GDM1 (cell line): Measurements from ENCODE around the gene OR10G3.

Experiments used
- DNase-seq: peaks from one replicate; lab custom pipeline; 2025; lab: John Stamatoyannopoulos, UW

The OR10G3 gene

DNA sequence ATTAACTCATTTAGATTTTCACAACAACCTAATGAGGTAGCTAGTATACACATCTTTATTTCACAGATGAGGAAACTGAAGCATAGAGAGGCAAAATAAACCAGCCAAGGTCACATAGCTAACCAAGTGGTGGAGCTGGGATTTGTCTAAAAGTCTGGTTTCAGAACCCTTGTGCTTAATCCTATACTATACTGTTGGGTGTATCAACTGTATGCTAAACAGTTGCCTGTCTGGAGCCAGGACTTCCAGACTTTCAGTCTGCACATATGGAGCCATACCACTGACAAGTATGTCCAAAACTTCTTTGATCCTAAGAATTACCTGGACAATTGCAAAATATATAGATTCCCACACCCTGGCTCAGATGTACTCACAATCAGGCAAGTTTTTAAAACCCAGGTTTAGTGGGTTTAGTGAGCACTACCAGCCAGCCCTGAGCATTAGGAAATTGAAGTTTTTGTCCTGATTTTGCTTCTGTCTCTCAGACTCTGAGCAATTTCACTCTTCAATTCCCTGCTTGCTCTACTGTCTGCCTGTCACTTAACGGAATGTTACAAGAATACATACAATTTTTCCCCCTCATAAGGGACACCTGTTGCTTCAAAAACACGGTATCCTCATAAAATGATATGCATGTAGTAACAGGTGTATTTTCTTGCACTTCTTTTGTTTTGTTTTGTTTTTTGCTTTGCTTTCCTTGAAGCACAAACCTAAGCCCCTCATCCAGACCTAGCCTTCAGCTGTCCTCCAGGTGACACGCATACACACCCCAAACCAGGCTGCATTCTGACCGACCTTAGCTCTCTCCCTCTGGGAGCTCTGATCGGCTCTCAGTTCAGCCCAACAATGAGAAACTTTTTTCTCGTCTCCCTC is 44.1 kb downstream of the OR10G3 start:
- no peak for DNase-seq

DNA sequence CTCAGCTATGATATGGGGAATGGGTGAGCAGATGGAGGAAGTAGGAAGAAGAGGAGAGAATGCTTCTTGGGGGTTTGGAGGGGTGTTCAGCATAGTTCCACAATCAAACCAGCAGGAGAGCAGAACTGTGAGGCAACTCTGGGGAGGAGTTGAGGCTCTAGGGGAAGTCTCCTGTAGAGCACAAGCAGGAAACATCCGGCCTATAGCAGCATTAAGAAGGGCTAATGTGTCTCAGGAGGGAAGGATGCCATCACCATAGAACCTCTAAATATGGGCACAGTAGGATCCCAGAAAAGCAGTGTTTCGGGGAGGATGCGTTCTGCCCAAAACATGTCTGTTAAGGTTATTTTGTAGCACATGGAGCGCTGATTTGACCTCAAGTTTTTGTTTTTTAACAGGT is 45.3 kb downstream of the OR10G3 start:
- no peak for DNase-seq

DNA sequence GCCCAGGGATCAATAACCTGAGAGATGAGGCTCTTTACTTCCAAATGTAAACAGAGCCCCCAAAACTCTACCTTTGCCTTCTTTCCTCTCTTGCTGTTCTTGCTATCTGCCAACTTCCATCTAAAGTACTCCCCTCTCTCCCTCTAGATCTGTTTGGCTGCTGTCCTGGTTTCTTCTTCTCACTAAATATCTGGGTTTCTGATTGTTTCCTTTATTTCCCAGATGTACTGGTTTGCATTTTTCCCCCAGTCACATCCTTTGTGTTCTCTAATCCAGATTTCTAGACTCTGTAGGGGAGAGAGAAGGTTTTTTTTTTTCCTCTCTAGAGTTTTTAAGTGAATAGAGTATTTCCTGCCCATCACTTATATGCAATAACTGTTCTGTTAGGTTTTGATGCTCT is 46.6 kb downstream of the OR10G3 start:
- DNase-seq, result no peak

DNA sequence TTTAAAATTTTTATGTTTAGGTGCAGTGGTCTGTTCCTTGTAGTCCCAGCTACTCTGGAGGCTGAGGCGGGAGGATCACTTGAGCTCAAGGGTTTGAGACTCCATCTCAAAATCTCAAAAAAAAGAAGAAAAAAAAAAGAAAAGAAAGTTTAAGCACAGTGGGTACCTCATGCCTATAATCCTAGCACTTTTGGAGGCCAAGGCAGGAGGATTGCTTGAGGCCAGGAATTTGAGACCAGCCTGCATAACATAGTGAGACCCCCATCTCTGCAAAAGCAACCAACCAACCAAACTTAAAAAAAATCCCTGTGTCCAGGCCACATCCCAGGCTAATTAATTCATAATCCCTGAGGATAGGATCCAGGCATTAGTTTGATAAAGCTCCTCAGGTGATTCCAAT is 50.4 kb downstream of the OR10G3 start:
- no peak for DNase-seq

DNA sequence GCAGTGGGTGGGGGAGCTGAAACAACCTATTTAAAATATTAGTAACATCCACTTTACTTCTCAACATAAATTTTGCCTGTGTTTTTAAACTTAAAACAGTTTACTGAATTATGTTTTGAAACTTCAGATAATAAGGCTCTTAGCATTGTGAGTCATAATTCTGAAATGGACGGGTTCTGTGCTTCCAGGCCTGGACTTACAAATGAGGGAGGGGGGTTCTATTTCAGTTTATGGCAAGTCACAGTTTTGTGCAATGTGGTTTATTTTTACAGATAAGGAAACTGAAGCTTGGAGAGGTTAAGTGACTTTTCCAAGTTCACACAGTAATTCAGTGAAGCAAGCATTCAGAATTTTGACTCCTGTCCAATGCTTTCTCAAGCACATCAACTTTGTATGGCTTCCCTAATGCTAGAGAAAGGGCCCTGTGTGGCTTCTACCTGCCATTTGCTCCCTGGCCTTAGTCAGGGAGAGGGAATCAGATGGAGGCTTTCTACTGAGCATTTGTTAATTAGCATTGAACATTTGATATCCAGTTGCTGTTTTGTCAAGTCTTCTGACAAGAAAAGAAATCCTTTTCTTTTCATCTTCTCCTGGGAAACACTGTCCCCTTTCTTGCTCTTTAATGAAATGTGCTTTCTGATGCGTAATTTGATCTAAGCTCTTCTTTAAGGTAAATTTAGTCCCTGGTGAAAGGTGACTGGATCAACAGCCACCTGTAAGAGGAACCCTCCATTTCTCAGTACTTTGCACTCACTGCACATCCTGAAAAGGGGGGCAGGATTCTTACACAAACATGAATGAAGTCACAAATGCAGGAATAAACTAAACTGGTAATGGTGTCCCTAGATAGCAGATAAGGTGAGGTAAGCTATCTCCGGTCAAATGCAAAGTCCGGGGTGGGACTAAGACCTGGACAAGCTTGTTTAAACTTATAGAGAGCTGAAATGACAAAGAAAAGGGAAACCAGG is 51.2 kb downstream of the OR10G3 start:
- no peak for DNase-seq

DNA sequence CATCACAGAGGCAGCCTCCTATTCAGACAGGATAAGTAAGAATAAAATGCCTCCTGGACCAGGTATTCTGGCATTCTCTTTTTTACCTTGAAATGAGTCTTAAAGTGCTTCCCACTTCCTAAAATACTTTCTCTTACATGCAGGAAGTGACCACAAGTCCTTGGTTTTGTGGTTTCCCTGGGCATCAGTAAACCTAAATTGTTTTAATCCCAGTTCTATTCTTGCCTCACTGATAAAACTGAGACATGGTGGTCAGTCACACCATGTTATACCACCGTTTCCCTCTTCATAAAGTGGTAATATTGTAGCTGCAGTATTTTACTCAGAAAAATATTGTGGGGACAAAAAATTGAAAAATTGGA is 52.6 kb downstream of the OR10G3 start:
- no peak for DNase-seq

DNA sequence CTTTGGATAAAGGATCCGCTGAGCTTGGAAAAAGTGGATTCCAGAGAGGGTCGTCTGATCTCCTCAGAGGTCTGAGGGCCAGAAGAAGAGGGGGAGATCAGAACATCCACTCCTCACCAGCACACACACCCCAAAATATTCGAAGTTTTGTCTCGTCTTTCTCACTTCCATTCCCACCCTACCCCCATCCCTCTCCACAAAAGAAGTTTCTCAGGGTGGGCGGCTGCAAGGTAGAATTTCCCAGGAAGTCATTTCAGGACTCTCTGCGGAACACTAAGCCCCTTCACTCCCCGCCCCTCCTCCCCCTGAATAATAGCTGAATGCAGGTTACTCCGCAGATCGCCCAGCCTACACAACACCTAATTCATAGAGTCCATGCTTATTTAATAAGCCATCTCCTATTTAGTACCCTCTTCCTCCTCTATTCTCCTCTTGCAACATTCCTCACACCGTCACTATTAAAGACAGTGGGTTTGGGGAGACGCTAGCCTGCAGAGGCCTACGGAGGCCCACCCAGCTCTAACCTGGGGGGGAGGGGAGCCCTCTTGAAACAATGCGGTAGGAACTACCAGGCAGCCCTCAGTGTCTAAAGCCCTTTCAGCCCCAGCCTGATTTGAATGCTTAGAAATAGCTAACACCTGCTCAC is 53.1 kb downstream of the OR10G3 start:
- DNase-seq, result no peak

DNA sequence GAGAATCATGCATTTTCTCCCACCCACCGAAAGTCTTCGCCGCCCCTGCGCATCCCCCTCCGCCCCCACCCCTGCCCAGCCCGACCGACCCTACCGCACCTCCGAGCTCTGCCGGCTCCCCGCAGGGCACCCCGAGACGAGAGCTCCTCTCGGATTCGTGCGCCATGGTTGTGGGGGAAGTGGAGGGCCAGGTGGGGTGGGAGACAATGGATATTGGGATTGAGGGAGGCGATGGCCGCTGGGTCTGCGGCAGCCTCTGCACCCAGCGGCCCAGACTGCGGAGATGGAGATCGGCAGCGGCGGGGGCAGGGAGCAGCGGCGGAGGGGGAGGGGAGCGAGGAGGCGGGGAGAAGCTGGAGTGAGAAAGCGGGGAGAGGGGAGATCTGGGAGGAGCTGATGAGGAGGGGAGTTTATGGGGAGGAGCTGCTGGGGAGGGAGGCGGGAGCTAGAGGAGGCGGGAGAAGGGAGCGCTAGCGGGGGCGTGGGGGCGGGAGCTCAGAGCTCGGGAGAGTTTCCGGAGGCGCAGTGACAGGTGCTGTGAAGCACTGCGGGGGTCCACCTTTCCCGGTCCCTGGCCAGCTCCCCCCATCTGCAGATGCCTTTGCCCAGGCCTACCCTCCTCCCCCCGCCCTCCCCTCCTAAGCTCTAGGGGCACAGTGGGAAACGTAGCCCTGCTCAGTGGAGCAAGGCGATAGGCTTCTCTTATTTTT is 53.8 kb downstream of the OR10G3 start, which contains the start of gene SALL2:
TSS of gene SALL2 (minus strand) at position 385 of the 710 bp plus-strand sequence. CDS start at position 166, 219 bp downstream.
- DNase-seq, result no peak

DNA sequence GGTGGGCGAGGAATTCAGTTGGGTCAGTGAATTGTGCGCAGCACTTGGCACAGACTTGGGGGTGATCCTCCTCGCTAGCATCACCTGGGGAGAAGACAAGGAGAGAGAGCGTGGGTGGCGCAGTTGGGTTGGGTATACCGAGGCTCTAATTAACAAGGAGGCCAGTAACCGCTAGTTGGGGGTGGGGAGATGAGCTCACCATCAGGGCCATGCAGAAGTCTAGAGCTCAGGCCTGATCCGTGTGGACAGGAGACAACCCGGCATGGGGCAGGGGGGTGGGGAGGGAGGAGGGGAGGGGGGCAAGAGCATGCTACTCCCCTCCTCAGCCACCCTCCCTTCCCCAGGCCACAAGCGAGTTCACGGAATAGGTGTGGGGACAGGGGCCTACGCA is 54.3 kb downstream of the OR10G3 start:
- DNase-seq, result no peak

DNA sequence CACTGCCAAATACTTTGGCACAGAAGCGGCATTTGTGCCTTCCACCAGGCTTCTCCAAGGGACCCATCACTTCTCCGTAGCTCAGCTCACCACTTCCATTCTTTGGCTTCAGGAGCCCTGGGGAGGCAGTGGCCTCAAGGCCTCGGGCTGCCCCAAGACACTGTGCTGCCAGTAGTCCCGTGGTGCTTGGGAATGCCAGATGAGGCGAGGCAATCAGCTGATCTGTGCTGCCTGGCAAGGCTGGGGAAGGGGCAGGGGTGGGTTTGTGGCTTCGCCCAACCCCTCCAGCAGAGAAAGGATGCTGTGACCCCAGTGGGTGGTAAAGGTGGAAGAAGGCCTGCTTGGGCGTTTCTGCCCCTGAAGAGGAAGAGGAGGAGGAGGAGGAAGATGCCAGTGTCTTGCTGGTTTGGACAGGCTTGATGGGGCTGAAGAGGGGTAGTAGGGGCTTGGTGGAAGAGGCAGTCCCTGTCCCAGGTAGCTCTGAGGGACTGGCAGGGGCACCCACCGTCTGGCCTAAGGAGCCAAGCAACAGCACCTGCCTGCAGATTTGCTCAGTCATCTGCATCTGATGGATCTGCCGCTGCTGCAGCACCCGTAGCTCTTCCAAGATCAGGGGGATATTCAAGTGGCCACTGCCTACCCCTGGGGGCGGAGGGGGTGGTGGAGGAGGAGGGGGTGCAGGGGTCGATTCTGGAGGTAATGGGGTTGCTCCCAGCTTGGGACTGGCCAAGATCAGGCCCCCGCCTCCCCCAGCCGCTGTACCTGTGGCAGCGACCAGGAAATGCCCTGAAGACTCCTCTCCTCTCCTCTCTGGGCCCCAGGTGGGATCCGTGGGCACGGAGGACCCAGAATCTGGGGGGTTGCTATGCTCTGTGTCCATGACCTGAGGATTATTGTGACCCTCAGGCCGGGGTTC is 55.0 kb downstream of the OR10G3 start:
- no peak for DNase-seq

DNA sequence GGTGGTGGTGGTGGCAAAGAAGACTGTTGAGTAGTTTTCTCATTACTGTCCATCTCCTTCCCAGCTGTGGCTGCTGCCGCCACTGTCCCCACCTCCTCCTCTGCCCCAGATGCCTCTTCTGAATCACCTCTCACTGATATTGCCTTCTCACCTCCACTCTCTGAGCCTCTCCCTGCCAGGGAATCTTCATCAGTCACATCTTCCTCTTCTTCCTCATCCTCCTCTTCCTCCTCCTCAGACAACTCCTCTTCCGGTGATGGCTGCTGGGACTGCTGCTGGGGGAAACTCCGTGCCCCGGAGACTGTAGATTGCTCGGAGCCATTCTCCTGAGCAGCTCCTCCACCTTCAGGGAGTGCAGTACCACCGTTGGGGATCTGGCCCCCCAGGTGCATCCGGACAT is 56.7 kb downstream of the OR10G3 start:
- no peak for DNase-seq

DNA sequence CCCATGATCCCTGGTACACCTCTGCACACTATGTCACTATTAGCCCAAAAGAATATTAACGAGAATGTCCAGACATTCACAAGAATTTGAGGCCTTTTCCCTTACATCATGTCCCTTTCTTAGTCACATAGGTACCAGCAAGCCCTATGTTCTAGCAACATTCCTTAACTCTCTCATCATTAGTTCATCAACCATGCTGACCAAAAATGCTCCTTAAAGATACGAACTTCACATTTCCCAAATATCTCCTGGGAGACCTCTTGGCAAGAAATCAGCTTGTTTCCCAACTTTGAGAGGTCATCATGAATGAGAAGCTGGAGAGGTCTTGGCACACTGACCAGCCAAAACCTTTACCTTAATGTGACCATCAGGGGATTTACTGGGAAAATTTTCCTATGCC is 58.4 kb downstream of the OR10G3 start:
- no peak for DNase-seq

DNA sequence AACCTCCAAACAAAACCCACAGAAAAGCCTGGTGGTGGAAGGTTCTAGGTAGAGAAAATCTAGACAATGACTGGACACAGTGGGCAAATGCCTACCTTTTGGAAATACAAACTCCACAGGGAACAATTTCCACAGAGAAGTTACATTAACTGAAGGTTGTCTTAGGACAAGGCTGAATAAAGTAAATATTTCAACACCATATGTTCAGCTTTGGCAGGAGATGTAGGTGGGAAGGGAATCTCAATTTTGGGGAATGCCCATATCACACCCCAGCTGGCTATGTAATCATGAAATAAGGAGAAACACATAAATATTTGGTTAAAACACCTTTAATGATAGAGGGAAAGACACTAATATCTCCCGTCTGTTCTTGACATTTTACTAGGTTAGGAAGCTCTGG is 59.1 kb downstream of the OR10G3 start:
- DNase-seq, result no peak

DNA sequence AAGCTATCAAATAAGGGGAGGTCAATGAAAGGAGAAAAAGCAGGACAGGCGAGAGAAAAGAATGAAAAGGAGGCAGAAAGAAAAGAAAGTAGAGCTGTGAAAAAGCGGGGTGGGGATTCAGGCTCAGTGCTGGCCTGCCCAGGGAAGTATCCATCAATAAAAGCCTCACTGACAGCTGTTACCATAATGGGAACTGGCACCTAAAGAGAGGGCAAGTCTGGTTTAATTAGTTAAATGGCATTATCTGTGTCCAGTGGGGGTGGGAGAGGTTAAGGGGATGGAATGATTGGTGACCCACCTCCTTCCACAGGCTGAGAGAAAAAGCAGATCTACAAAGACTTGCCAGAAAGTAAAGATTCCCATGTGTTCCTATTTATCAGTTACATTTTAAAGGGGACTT is 61.2 kb downstream of the OR10G3 start:
- DNase-seq, result no peak
